GM18870 (cell line): Measurements from ENCODE around the gene NUDT16.

ENCODE experiments used
- ATAC-seq: cut with Tn5 transposase; IDR thresholded peaks from one replicate; pipeline ENCODE4 v1.9.1; 2021; ENCODE audit warnings: moderate library complexity; ENCODE audit not compliant: unreplicated experiment

The NUDT16 gene

GRCh38 chr3:131435000-131435399 is 53.4 kb downstream of the NUDT16 start:
- no peak for ATAC-seq
